Raji (cell line): ENCODE measurements around the gene TMEM253.

Experiments
- POLR2A ChIP-seq: IDR thresholded peaks from 2 replicates; pipeline ENCODE4 v1.6.1; 2011; ENCODE audit warnings: low read depth, low read length, control low read depth; ENCODE audit not compliant: insufficient read depth

Gene TMEM253

DNA sequence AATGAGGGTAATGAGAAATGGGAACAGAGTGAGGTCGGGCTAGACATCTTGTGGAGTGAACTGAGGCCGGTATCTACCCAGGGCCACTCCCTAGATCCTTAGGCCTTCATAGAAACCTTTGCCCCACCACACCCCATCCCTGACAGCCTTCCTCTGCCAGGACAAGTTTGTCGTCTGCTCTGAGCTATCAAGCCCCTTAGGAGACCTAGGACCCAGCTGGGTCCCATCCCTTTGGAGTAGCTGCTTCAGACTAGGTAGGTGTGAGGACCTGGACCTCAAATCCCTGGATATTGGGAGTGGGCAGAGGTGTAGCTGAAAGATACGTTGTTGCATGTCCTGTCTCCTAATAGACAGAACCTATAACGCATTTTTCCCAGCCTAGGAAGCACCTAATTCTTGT lies at the start of gene TMEM253:
Gene TMEM253 (plus strand): TSS at position 136 of the 400 bp plus-strand sequence. CDS start 278 bp downstream, outside the sequence.
- TF ChIP-seq POLR2A, result no peak

DNA sequence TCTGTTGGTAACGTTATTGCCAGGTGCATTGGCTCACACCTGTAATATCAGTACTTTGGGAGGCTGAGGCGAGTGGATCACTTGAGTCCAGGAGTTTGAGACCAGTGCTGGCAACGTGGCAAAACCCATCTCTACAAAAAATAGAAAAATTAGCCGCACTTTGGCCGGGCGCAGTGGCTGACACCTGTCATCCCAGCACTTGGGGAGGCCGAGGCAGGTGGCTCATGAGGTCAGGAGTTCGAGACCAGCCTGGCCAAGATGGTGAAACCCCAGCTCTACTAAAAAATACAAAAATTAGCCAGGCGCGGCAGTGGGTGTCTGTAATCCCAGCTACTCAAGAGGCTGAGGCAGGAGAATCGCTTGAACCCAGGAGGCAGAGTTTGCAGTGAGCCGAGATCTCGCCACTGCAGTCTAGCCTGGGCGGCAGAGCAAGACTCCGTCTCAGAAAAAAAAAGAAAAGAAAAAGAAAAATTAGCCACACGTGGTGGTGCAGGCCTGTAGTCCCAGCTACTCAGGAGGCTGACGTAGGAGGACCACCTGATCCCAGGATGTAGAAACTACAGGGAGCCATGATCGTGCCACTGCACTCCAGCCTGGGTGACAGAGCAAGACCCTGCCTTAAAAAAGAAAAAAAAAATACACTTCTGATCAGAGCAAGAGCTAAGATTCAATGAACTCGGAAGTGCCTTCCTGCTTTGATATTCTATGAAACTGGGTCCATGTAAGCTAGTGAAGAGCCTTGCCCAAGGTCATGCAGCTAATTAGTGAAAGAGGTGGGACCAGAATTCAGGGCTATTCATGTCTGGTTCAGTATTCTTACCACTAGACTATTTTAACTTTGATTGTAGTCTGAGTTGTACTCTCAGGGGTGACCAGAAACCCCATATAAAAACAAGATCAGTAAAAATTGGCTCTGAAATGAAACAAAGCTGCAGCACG lies 47.4 kb upstream of the TMEM253 start:
- TF ChIP-seq POLR2A, result no peak

DNA sequence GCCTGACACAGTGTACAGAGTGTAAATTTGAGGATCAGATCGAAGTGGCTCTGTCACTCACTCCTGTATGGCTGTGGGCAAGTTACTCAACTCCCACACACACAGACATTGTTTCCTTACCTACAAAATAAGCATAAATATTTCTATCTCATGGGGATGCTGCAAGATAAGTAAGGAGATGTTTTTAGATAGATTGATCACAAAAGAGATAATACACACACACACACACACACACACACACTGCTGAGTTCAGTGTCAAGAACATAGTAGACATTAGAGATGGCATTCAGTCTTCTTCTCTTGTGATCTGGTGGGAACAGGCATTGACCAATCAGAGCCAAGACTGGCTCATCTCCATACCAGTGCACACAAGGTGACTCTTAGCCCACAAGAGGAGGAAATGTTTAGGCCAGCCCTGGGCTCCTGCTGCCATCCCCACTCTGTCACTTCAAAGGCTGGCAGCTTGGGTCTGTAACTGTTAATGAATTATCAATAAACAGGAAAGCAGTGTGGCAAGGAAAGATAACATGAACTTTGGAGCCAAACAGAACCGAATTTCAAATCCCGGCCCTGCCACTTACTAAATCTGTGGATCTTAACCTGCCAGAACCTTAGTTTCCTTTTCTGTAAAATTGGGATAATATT lies 46.6 kb upstream of the TMEM253 start:
- no peak for TF ChIP-seq POLR2A

DNA sequence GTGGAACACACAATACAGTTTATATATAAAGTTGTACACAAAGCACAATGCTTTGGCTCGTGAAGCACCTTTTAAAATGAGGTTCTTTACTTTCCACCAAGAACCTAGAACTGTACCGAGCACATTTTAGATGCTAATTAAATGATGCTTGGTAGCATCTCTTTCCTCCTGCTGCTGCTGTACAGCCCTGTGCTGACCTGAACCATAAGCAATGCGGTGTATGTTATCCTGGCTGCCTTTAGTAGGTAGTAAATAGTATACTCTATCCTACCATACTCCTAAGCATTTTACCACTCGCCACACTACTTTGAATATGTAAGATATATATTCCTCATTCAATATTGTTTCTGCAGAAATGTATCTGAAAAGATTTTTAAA lies 46.1 kb upstream of the TMEM253 start:
- no peak for TF ChIP-seq POLR2A

DNA sequence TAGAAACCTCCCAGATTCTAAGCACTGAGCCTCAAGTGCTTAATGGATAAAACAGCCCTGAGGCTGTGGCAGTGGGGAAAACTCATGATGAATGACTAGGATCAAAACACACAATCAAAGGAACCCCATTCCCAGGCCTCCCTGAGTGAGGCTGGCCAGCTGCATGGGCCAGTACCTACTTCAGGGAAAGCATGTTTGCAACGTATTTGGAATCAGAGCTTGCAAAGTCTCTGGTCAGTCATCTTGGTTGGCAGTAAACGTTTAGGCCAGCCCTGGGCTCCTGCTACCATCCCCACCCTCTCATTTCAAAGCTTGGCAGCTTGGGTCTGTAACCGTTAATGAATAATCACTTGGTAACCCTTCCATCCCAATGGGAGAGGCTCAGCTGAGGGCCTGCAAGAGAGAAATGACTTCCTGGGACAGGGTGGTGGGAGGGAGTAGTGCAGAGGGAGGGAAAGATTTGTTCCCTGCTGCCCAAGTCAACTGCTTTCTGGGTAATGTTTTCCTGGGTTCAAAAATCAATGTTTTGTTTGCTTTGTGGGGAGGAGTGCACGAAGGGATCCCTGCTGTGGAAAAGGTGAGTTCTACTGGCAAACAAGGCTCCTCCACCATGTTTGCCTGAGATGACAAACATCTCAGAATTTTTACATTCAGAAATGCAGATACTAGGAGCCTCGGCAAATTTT lies 45.3 kb upstream of the TMEM253 start:
- TF ChIP-seq POLR2A, result no peak

DNA sequence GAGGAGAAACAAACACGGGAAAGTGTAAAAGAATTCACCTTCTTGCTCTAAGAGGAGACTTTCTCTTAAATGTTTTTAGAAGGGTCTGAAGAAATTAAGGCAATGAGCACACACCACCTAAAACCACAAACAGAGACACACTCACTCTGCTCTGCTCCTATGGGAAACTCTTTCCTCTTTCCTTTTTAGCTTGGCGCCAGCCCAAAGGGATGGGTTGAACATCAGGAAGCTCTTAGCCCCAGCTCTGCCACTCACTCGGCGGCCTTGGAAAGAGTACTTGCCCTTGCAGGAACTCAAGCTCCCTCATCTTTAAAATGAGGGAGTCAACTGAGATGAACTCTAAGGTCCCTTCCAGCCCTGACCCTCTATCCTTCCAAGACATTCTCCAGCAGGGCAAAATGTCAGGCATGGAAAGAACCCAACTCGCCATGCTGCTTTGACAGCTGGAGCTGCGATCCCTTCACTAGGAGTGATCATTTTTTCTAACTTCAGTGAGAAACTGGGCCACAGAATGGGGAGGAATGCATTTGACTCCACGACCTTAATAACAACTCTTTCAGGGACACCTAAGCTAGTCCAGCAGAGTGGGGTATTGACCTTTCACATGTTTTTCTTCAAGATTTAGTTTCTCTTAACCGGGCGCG lies 44.2 kb upstream of the TMEM253 start:
- TF ChIP-seq POLR2A, result no peak

DNA sequence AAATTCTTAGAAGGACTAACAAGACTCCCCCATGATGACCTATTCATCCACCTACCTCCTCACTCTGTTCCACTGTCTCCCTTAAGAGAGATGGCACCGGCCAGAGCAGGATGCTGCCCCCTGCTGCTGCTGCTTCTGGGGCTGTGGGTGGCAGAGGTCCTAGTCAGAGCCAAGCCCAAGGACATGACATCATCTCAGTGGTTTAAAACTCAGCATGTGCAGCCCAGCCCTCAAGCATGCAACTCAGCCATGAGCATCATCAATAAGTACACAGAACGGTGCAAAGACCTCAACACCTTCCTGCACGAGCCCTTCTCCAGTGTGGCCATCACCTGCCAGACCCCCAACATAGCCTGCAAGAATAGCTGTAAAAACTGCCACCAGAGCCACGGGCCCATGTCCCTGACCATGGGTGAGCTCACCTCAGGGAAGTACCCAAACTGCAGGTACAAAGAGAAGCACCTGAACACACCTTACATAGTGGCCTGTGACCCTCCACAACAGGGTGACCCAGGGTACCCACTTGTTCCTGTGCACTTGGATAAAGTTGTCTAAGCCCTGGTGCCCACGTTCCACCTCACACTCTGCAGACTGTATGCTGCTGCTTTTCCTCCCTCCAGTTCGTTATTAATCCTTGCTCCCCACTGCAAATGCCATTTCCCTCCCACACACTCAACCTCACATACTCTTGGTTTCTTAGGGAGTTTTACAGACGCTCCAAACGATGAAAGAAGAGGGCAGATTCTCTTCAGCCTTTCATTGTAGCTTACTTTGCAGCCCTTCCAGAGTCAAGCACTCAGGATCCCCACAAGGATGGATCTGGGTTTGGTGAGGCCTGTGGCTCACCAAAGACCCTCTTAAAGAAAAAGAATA lies 42.8 kb upstream of the TMEM253 start, which contains the start of gene RNASE8:
Gene RNASE8 (plus strand): TSS at position 20 of the 873 bp plus-strand sequence. CDS start 71 bp downstream, at position 91.
- TF ChIP-seq POLR2A, result no peak

DNA sequence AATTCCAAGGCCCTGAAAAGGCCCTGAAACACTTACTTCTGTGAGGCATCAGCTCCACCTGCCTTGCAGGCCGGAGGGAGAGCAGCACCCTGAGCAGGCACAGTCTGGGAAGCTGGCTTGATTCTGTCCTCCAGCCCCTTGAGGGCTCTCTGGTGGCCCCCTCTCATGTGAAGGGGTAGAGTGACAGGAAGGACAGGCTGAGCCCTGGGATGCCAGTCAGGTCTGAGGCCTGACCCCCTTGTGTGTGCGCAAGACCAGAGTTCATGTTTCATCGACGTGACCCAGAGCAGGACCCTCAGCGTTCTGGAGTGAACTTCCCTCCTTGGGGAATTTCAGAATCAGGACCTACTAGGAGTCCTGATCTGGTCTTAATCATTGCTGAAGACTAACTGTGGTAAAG lies 42.0 kb upstream of the TMEM253 start:
- TF ChIP-seq POLR2A, result no peak

DNA sequence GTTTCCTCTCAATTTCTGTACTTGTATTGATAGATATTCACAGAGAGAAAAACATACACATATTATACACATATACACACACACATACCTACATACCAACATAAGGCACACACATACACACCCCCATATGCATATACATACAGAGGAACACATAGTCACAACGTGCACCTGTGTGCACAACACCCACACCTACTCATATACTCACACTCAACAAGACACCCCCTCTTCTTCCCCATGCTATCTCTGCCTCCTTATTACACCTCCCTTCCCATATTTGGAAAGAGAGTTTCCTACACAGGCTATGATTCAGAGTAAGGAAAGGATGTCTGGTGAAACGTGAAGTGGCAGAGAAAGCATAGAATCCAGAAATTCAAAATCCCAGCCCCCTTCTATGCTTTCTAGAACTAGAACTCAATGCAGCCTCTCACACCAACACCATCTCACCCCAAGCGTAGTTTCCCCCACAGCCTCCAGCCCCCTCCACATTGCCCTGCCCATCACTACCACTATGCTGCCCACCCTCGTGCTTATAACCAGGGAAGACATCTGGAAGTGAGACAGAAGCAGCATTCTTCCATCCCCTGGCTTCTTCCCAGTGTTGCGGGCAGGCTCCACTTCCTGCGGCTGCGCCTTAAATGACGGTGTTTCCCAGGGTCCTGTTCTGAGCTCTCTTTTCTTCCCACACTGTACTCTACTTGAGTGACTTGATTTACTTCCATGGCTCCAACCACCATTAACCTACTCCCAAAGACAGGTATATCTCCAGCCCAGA lies 40.8 kb upstream of the TMEM253 start:
- no peak for TF ChIP-seq POLR2A

DNA sequence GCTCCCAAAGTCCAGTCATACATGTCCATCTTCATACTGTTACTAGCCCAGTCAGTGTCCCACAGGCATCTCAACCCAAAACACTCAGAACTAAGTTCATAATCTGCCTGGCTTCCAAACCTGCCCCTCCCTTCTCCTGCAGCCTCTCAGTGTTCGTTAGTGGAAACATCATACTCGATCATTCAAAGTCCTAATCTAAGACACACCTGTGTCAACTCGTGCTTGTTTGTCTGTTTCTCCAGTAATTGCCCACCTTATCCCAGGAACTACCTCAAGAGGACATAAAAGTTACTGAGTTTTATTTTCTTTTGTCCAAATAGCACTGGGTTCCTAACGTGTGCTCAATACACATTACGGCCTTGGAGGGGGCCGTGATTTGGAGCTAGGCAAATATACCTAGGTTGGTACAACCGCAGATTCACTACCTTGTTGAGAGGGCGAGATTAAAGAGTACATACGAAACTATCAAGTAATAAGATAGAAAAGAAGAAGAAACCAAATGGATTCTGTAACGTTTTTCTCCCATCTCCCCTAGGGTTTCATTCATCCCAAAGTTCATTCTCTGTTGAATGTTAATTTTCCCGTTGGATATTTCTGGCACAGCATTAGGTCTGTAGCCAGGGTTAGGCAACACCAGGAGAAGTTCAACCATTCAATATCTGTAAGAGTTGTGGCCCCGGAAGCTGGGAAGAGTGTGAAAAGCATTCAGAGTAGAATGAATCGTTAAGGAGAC lies 40.1 kb upstream of the TMEM253 start:
- no peak for TF ChIP-seq POLR2A

DNA sequence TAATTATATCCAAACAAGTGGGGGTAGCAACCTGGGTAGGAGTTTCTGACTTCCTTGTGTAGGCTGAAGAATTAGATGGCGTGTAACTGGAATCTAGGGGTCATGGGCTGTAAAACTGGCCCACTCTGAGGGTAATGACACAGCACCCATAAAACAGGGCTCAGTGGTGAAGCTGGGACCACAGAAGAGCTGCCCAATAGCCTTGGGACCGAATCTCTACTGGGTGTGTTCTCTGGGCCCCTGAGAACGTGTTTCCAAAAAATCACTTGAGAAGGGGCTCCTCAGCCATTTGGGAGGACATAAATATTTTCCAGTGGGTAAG lies 39.6 kb upstream of the TMEM253 start:
- no peak for TF ChIP-seq POLR2A

DNA sequence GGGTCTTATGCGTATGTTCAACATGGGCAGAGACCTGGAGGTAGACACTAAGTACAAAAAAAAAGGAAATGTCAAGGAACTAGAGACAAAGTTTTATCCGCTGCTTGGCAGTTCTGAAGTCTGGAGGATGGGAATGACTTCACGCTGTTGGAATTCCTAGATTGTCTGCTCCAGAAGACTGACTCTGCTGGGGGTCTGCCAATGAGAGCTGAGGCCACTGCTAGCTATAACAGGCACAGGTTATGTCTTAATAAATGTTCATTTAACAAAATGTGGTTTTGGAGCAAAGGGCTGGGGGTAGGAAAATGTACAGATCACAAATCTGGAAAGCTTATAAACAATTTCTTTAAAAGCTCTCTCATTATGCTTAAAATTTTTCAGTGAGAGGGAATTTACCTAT lies 37.4 kb upstream of the TMEM253 start:
- no peak for TF ChIP-seq POLR2A
